Measurements from ENCODE around the gene UBC. TPM values are rescaled to one million over a fixed set of nuclear protein-coding genes. Genes with fewer than 3 reads are reported as not detected.

Gene UBC
- total and polyA plus RNA-seq, 9 of the 15 experiments (the other 6 are each of a cell fraction or from before 2014, with no cell fraction given) = 533 to 1,153 (median 813) TPM

DNA sequence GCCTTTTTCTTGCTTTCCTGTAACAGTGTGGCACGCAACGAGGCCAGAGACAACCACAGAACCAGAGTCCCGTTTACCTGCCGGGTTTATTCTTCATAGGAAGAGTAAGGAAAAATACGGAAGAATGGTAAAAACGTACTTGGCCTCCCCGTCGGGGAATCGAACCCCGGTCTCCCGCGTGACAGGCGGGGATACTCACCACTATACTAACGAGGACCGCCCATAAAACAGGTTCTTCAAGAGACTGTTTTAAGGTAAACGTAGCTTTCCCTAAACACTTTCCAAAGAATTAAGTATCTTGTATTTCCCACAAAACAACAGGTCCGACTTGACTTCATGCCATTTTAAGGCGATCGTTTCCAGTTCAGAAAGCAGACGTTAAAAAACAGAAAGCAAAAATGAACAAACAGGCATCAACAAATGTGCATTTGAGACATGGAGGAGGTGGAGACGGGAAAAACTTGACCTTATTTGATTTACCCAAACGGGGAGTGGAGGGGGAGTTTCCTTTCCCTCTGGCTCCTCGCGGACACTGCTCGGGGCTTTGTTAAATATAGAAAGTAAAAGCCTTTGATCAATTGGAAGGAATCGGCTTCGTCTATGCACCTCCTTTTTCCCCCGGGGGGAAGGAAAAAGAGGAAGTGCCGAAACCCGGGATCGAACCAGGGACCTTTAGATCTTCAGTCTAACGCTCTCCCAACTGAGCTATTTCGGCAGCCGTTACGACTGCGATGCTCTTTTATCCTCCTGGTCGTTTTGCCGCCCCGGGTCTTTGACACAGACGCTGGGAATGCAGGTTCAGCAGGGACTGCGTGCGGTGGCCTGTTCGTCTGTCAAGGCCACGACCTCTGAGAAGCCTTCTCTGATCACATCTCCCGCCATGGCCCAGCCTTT lies 13.0 kb upstream of the UBC start (continued):
- TF ChIP-seq PBX2 (CRISPR knock-in tag; IDR thresholded peaks at IDR 0.05; ENCODE audit: low read depth) = no peak
- no peak for TF ChIP-seq PBX2 (tag; conservative IDR thresholded peaks at IDR 0.05; ENCODE audit: low read depth)
- TF ChIP-seq ZNF41 (CRISPR knock-in tag; conservative IDR thresholded peaks at IDR 0.05) = no peak
- no peak for TF ChIP-seq ZNF143 (CRISPR knock-in tag; IDR thresholded peaks at IDR 0.05)
- TF ChIP-seq RFX7 (CRISPR knock-in tag; IDR thresholded peaks at IDR 0.05) = no peak
- TF ChIP-seq HDAC8 (tag; IDR thresholded peaks at IDR 0.05) = no peak
- peak; percentile 99 for TF ChIP-seq TBP (optimal IDR thresholded peaks at IDR 0.05; ENCODE audit: low read depth, low read length)
- peak; percentile 41; the same call in 1 of the 2 replicates for TF ChIP-seq CHAMP1 (IDR thresholded peaks at IDR 0.05)
- TF ChIP-seq CREM (IDR thresholded peaks at IDR 0.05; ENCODE audit: low read depth) = peak; percentile 71
- TF ChIP-seq LCOR (CRISPR knock-in tag; IDR thresholded peaks at IDR 0.05) = peak; percentile 90
- no peak for TF ChIP-seq U2AF1 (optimal IDR thresholded peaks at IDR 0.05; ENCODE audit: low read depth, low read length)
- TF ChIP-seq EHMT2 (IDR thresholded peaks at IDR 0.05) = no peak
- peak; percentile 49; the same call in 1 of the 2 replicates for TF ChIP-seq ATF7 (IDR thresholded peaks at IDR 0.05)
- peak; percentile 56 for TF ChIP-seq VEZF1 (CRISPR knock-in tag; IDR thresholded peaks at IDR 0.05)
- TF ChIP-seq, protein P1, sequence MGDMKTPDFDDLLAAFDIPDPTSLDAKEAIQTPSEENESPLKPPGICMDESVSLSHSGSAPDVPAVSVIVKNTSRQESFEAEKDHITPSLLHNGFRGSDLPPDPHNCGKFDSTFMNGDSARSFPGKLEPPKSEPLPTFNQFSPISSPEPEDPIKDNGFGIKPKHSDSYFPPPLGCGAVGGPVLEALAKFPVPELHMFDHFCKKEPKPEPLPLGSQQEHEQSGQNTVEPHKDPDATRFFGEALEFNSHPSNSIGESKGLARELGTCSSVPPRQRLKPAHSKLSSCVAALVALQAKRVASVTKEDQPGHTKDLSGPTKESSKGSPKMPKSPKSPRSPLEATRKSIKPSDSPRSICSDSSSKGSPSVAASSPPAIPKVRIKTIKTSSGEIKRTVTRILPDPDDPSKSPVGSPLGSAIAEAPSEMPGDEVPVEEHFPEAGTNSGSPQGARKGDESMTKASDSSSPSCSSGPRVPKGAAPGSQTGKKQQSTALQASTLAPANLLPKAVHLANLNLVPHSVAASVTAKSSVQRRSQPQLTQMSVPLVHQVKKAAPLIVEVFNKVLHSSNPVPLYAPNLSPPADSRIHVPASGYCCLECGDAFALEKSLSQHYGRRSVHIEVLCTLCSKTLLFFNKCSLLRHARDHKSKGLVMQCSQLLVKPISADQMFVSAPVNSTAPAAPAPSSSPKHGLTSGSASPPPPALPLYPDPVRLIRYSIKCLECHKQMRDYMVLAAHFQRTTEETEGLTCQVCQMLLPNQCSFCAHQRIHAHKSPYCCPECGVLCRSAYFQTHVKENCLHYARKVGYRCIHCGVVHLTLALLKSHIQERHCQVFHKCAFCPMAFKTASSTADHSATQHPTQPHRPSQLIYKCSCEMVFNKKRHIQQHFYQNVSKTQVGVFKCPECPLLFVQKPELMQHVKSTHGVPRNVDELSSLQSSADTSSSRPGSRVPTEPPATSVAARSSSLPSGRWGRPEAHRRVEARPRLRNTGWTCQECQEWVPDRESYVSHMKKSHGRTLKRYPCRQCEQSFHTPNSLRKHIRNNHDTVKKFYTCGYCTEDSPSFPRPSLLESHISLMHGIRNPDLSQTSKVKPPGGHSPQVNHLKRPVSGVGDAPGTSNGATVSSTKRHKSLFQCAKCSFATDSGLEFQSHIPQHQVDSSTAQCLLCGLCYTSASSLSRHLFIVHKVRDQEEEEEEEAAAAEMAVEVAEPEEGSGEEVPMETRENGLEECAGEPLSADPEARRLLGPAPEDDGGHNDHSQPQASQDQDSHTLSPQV (IDR thresholded peaks at IDR 0.05) = peak; percentile 88
- no peak for TF ChIP-seq TAF1 (IDR thresholded peaks at IDR 0.05; ENCODE audit: control insufficient read depth, extremely low read depth, insufficient read depth, low read length, severe bottlenecking)

All from K562 (cell line).